A549 (cell line): ENCODE results near the gene ZNF768. TPM values are rescaled to one million over a fixed set of nuclear protein-coding genes. Genes with fewer than 3 reads are reported as not detected.

ENCODE experiments used
- ATAC-seq, 2 experiments: fragments of 200-7000 bp in 1 of 2; fragments of >200 bp in 1 of 2; cut with Nextera tagmentation in 1 of 2; cut with Tn5 transposase in 1 of 2; 3 replicates each; pipeline versions ENCODE4 v1.8.0 to v1.9.1; 2018 to 2020; ENCODE audit warnings: mild to moderate bottlenecking in 1 of 2, moderate library complexity in 1 of 2
- CTCF ChIA-PET: fragments of 300-600 bp; sonication (Branson Sonifier 250); formaldehyde crosslinking; extraction: SDS; loops from one replicate; lab custom pipeline; 2021; ENCODE audit warnings: antibody characterized with exemption, inconsistent platforms; lab: Yijun Ruan, JAX
- POLR2A ChIA-PET: fragments of 350-600 bp; formaldehyde crosslinking; extraction: SDS; loops from one replicate; lab custom pipeline; 2021; ENCODE audit warnings: antibody characterized with exemption, inconsistent platforms; lab: Yijun Ruan, JAX
- DNase-seq, 2 experiments: peaks; one replicate each; pipeline versions ENCODE4 v3.0.0 to v3.0.0-alpha.2; 2011 to 2016; ENCODE audit warnings: low read depth in 1 of 2, low spot score in 1 of 2
- FAIRE-seq: peaks from 2 replicates; lab custom pipeline; 2011; peaks lifted over from hg19 to GRCh38; lab: Jason Lieb, UNC
- H3K27ac ChIP-seq, 2 experiments: fragments of >200 bp; sonication (Bioruptor Twin); formaldehyde crosslinking; 3 replicates each; pipeline ENCODE4 v1.5.1; 2016 to 2017
- H3K4me1 ChIP-seq: fragments of >200 bp; sonication (Bioruptor Twin); formaldehyde crosslinking; 3 replicates; pipeline ENCODE4 v1.6.1; 2016
- H3K4me2 ChIP-seq: fragments of >200 bp; sonication (Bioruptor Twin); formaldehyde crosslinking; 3 replicates; pipeline ENCODE4 v1.6.1; 2016
- H3K4me3 ChIP-seq: fragments of >200 bp; sonication (Bioruptor Twin); formaldehyde crosslinking; 3 replicates; pipeline ENCODE4 v1.5.1; 2016
- H3K9me3 ChIP-seq: fragments of >200 bp; sonication (Bioruptor Twin); formaldehyde crosslinking; 3 replicates; pipeline ENCODE4 v1.6.1; 2016
- BHLHE40 ChIP-seq: IDR thresholded peaks from 2 replicates; pipeline ENCODE4 v1.6.1; 2012; ENCODE audit warnings: low read depth, low read length, inconsistent platforms
- CBX8 ChIP-seq: fragments of 200-600 bp; sonication (generic); IDR thresholded peaks from 2 replicates; pipeline ENCODE4 v1.6.1; 2016
- EHF ChIP-seq: fragments of 250-450 bp; sonication (Bioruptor Pico); IDR thresholded peaks from 2 replicates; pipeline ENCODE4 v1.5.0; 2020; ENCODE audit warnings: mild to moderate bottlenecking
- EHMT2 ChIP-seq: fragments of 200-600 bp; sonication (generic); IDR thresholded peaks from 2 replicates; pipeline ENCODE4 v1.6.1; 2016; ENCODE audit warnings: antibody characterized with exemption, low read depth, mild to moderate bottlenecking, moderate library complexity
- MAZ ChIP-seq: fragments of 150-350 bp; IDR thresholded peaks from 2 replicates; pipeline ENCODE4 v1.6.1; 2014; ENCODE audit warnings: antibody characterized with exemption, low read depth, low read length, borderline replicate concordance
- MYC ChIP-seq: IDR thresholded peaks from 2 replicates; pipeline ENCODE4 v1.6.1; 2012; ENCODE audit warnings: mild to moderate bottlenecking, inconsistent platforms, low read length, improper control_type of control experiment, borderline replicate concordance
- NPAS2 ChIP-seq: fragments of 250-450 bp; sonication (Bioruptor Pico); IDR thresholded peaks from 2 replicates; pipeline ENCODE4 v1.8.0; 2022; ENCODE audit warnings: mild to moderate bottlenecking, moderate library complexity, borderline replicate concordance
- RARB ChIP-seq: fragments of 250-450 bp; sonication (Bioruptor Pico); IDR thresholded peaks from 2 replicates; pipeline ENCODE4 v1.8.0; 2021; ENCODE audit warnings: mild to moderate bottlenecking, moderate library complexity
- RFX5 ChIP-seq: fragments of 450-650 bp; IDR thresholded peaks from 2 replicates; pipeline ENCODE4 v1.7.1; 2014; ENCODE audit warnings: antibody characterized with exemption, mild to moderate bottlenecking, moderate library complexity
- ZNF302 ChIP-seq: fragments of 250-450 bp; sonication (Bioruptor Pico); IDR thresholded peaks from 2 replicates; pipeline ENCODE4 v1.9.0; 2021; ENCODE audit warnings: inconsistent platforms, mild to moderate bottlenecking, moderate library complexity
- ZSCAN20 ChIP-seq: fragments of 250-450 bp; sonication (Bioruptor Pico); IDR thresholded peaks from 2 replicates; pipeline ENCODE4 v1.8.0; 2022; ENCODE audit warnings: mild to moderate bottlenecking, moderate library complexity
- WGBS: methylation state at CpG from one replicate; pipeline ENCODE4 v1.1.6; 2017; ENCODE audit errors: missing lambda C conversion rate; 5-methylcytosine and 5-hydroxymethylcytosine counted together
- polyA plus RNA-seq, 4 experiments: library from polyadenylated mRNA; depleted of rRNA in 3 of 4; stranded (reverse); fragments of >200 nt; fragmentation: RNase III in 1 of 4; extraction: RNeasy Plus Mini Kit Qiagen cat#74134 plus additional on column Dnase treatment in 1 of 4; gene quantifications; 2 replicates in 3 of 4; 3 replicates in 1 of 4; pipeline ENCODE4 v1.2.3, GENCODE V29; 2011 to 2017
- TF ChIP-seq, protein P1 (sequence below): IDR thresholded peaks from 2 replicates; pipeline ENCODE4 v1.6.1; 2012; ENCODE audit warnings: low read depth, borderline replicate concordance
- TF ChIP-seq, protein P2 (sequence below): IDR thresholded peaks from 2 replicates; pipeline ENCODE4 v1.6.1; 2012
- TF ChIP-seq, protein P3 (sequence below): fragments of 200-600 bp; sonication (generic); IDR thresholded peaks from 2 replicates; pipeline ENCODE4 v1.6.1; 2016; ENCODE audit warnings: antibody characterized with exemption, mild to moderate bottlenecking, moderate library complexity
- TF ChIP-seq, protein P4 (sequence below): fragments of >200 bp; sonication (Bioruptor Twin); formaldehyde crosslinking; IDR thresholded peaks from 2 replicates; pipeline ENCODE4 v1.6.1; 2016

ZNF768 gene
- polyA plus RNA-seq, 2 of the 4 experiments (the other 2 are of a cell fraction) = 17.0 to 33.6 TPM

DNA sequence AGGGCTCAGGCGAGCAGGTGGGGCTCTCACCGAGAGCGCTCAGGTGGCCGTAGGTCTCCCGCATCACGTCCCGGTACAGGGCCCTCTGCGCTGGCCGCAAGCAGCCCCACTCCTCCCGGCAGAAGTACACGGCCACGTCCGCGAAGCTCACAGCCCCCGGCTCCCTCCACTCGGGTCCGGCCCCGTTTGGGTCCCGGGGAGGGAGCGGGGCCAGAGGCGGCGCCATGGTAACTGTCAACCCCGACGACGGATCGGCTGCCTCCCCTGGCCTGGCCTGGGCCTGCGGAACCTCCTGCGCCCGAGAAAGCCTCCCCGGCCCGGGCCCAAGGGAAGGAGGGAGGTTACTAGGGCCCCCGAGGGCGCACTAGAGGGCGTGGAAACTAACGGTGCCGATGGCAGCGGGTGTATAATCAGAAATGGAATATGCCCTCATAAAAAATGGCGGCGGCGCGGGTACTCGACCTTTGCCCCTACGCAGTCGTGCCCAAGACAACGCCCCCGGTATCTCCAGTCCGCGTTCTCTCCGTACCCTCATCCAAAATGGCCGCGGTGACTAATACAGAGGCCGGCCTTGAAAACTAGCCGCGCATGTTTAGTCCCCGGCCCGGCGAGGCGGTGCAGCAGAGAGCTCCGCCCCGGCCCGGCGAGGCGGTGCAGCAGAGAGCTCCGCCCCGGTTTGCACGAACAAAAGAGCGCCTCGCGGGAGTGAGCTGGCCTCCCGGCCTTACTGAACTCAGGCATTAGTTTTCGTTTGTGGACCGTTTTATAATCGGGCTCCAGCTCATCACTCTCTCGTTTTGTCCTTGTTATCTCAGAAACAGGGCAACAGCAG, 31.8 kb upstream of the ZNF768 start, which contains the start of gene ZNF764 (continued):
- TF ChIP-seq, protein P1, sequence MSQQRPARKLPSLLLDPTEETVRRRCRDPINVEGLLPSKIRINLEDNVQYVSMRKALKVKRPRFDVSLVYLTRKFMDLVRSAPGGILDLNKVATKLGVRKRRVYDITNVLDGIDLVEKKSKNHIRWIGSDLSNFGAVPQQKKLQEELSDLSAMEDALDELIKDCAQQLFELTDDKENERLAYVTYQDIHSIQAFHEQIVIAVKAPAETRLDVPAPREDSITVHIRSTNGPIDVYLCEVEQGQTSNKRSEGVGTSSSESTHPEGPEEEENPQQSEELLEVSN = peak; percentile 50; the same call in 1 of the 2 replicates
- no peak for TF ChIP-seq ZNF302 (CRISPR knock-in tag)
- TF ChIP-seq NPAS2 (CRISPR knock-in tag) = no peak
- TF ChIP-seq CBX8 = no peak

DNA sequence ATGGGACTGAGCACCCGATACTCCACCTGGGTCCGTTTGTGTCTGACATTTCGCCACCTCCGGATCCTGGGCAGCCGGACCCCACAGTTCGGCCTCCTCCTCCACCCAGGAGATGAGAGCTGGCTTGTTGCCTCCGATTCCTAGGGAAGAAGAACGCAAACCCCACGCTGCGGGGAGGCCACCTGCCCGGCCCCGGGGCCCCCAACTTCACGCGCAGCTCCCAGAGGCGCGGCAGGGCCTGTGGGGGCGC, 31.3 kb upstream of the ZNF768 start:
- no peak for DNase-seq
- Histone ChIP-seq H3K4me2 (peak overlapping the region; percentile 89), H3K9me3 (no peaks in the 10 kb centered on the region), H3K4me1 (peaks cover 4% of the 10 kb centered on the region; the same call in 1 of the 3 replicates), H3K27ac (peak overlapping the region; percentile 93 to 98), H3K4me3 (peak overlapping the region; percentile 82)
- peak; percentile 14 to 15; a peak in 4 of 6 replicates for ATAC-seq
- FAIRE-seq = no peak
- TF ChIP-seq, protein P2, sequence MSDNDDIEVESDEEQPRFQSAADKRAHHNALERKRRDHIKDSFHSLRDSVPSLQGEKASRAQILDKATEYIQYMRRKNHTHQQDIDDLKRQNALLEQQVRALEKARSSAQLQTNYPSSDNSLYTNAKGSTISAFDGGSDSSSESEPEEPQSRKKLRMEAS = no peak
- 0% methylated on average over 1 of the region's 17 CpGs for WGBS
- POLR2A ChIA-PET = interaction anchor here (0.6 to 2.8 kb wide), 8 partner anchors 9 to 98 kb away, joined by 3 to 44 read pairs (median 10); partner anchors contain the start of genes ZNF688 and ZNF747
- CTCF ChIA-PET = interaction anchor here (0.6 to 2.8 kb wide), 16 partner anchors 8 to 127 kb away, joined by 3 to 10 read pairs (median 6); partner anchors contain the start of genes DCTPP1 and ZNF688

DNA sequence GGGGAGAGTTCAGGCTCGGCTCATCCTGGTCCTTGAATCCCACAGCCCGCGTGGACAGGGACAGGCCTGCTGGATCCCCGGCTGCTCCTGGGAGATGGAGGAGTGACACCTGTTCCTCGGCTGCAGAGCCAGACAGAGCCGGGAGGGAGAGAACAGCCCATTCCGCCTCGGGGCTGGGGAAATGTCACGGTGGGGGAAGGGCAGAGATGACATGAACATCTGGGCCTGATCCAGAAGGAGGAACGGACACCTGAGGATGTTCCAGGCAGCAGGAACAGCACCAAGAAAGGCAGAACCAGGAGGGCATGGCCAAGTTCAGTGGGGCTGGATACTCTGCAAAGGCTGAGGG, 29.7 kb upstream of the ZNF768 start:
- WGBS = 85% methylated on average over 9 of the region's 10 CpGs
- DNase-seq (no peak), ATAC-seq (no peak), FAIRE-seq (no peak)
- CTCF ChIA-PET = interaction anchor here (0.6 to 1.8 kb wide), 3 partner anchors 15 to 126 kb away, joined by 3 to 8 read pairs (median 3); partner anchors contain the start of gene DCTPP1
- Histone ChIP-seq H3K9me3 (no peaks in the 10 kb centered on the region), H3K4me1 (peaks cover 4% of the 10 kb centered on the region; the same call in 1 of the 3 replicates), H3K27ac (no peak overlapping the region), H3K4me2 (no peak overlapping the region), H3K4me3 (no peak overlapping the region)
- POLR2A ChIA-PET = no interaction called here
- no peak for TF ChIP-seq ZSCAN20 (CRISPR knock-in tag)
- TF ChIP-seq BHLHE40 = no peak
- no peak for TF ChIP-seq RARB (CRISPR knock-in tag)
- TF ChIP-seq EHMT2 = no peak
- no peak for TF ChIP-seq MYC
- TF ChIP-seq EHF = no peak
- TF ChIP-seq MAZ = no peak
- TF ChIP-seq, protein P3, sequence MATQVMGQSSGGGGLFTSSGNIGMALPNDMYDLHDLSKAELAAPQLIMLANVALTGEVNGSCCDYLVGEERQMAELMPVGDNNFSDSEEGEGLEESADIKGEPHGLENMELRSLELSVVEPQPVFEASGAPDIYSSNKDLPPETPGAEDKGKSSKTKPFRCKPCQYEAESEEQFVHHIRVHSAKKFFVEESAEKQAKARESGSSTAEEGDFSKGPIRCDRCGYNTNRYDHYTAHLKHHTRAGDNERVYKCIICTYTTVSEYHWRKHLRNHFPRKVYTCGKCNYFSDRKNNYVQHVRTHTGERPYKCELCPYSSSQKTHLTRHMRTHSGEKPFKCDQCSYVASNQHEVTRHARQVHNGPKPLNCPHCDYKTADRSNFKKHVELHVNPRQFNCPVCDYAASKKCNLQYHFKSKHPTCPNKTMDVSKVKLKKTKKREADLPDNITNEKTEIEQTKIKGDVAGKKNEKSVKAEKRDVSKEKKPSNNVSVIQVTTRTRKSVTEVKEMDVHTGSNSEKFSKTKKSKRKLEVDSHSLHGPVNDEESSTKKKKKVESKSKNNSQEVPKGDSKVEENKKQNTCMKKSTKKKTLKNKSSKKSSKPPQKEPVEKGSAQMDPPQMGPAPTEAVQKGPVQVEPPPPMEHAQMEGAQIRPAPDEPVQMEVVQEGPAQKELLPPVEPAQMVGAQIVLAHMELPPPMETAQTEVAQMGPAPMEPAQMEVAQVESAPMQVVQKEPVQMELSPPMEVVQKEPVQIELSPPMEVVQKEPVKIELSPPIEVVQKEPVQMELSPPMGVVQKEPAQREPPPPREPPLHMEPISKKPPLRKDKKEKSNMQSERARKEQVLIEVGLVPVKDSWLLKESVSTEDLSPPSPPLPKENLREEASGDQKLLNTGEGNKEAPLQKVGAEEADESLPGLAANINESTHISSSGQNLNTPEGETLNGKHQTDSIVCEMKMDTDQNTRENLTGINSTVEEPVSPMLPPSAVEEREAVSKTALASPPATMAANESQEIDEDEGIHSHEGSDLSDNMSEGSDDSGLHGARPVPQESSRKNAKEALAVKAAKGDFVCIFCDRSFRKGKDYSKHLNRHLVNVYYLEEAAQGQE = no peak
- no peak for TF ChIP-seq RFX5
- TF ChIP-seq, protein P4, sequence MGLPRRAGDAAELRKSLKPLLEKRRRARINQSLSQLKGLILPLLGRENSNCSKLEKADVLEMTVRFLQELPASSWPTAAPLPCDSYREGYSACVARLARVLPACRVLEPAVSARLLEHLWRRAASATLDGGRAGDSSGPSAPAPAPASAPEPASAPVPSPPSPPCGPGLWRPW = no peak
